GM12875 (cell line): ENCODE measurements around the gene LXN.

Experiments used
- H3K4me3 ChIP-seq: one replicate; pipeline ENCODE4 v1.5.1; 2011; ENCODE audit warnings: low read depth, low read length, control low read depth
- CTCF ChIP-seq: IDR thresholded peaks from 2 replicates; pipeline ENCODE4 v1.5.1; 2011; ENCODE audit warnings: low read depth, mild to moderate bottlenecking, control low read depth, inconsistent platforms, low read length, moderate library complexity, borderline replicate concordance; ENCODE audit not compliant: insufficient read depth

The LXN gene

GRCh38 chr3:158651192-158651591, 21.3 kb downstream of the LXN start:
- TF ChIP-seq CTCF, result no peak
- no peak overlapping the region for H3K4me3 ChIP-seq

- no peak for TF ChIP-seq CTCF
- no peak overlapping the region for H3K4me3 ChIP-seq
Measured at GRCh38 chr3:158649791-158650190, 22.7 kb downstream of the LXN start.

GRCh38 chr3:158644345-158644908, 28.0 kb downstream of the LXN start, which contains the start of gene GFM1:
Gene GFM1, plus strand, starts transcription at chr3:158644527. Its CDS starts 108 bp downstream, at chr3:158644635.
- peak; percentile 95 for TF ChIP-seq CTCF

GRCh38 chr3:158642474-158643210, 29.8 kb downstream of the LXN start:
- H3K4me3 ChIP-seq, result no peak overlapping the region

More at GRCh38 chr3:158644345-158644908, 28.0 kb downstream of the LXN start, which contains the start of gene GFM1:
- H3K4me3 ChIP-seq, result peak within 1 kb of the TSS; percentile 79

GRCh38 chr3:158642005-158642404, 30.4 kb downstream of the LXN start:
- no peak overlapping the region for H3K4me3 ChIP-seq
- TF ChIP-seq CTCF, result no peak

More at GRCh38 chr3:158642474-158643210, 29.8 kb downstream of the LXN start:
- no peak for TF ChIP-seq CTCF

GRCh38 chr3:158640646-158641045, 31.8 kb downstream of the LXN start:
- H3K4me3 ChIP-seq, result no peak overlapping the region
- no peak for TF ChIP-seq CTCF

- no peak for TF ChIP-seq CTCF
- no peak overlapping the region for H3K4me3 ChIP-seq
Measured at GRCh38 chr3:158631981-158632380, 40.5 kb downstream of the LXN start.
